WTC11 (cell line): ENCODE results near the gene LYRM2.

Source experiments
- AFF4 ChIP-seq: sonication (generic); formaldehyde crosslinking; IDR thresholded peaks from 2 replicates; pipeline ENCODE4 v1.8.1; 2023; ENCODE audit warnings: mild to moderate bottlenecking, missing genetic modification reagents, borderline replicate concordance
- CBFB ChIP-seq: sonication (generic); formaldehyde crosslinking; IDR thresholded peaks from 2 replicates; pipeline ENCODE4 v1.8.1; 2022; ENCODE audit warnings: mild to moderate bottlenecking, low read depth, missing genetic modification reagents
- CREB1 ChIP-seq: sonication (generic); formaldehyde crosslinking; IDR thresholded peaks from 2 replicates; pipeline ENCODE4 v1.8.0; 2023; ENCODE audit warnings: mild to moderate bottlenecking, missing genetic modification reagents
- CREM ChIP-seq: sonication (generic); formaldehyde crosslinking; IDR thresholded peaks from 2 replicates; pipeline ENCODE4 v1.8.1; 2022; ENCODE audit warnings: mild to moderate bottlenecking, missing genetic modification reagents, moderate library complexity
- CTCF ChIP-seq: fragments of 200-600 bp; IDR thresholded peaks from 2 replicates; pipeline ENCODE4 v1.8.0; 2022; ENCODE audit warnings: antibody characterized with exemption
- MXD4 ChIP-seq: fragments of 250-450 bp; sonication (Bioruptor Pico); IDR thresholded peaks from 2 replicates; pipeline ENCODE4 v1.8.0; 2021; ENCODE audit warnings: mild to moderate bottlenecking, moderate library complexity, borderline replicate concordance
- NR2C2 ChIP-seq: sonication (generic); formaldehyde crosslinking; IDR thresholded peaks from 2 replicates; pipeline ENCODE4 v1.8.0; 2022; ENCODE audit warnings: mild to moderate bottlenecking, missing genetic modification reagents
- TEAD4 ChIP-seq: sonication (generic); formaldehyde crosslinking; IDR thresholded peaks from 2 replicates; pipeline ENCODE4 v1.8.0; 2022; ENCODE audit warnings: mild to moderate bottlenecking, missing genetic modification reagents
- ZNF121 ChIP-seq: sonication (generic); formaldehyde crosslinking; IDR thresholded peaks from 2 replicates; pipeline ENCODE4 v1.8.0; 2023; ENCODE audit warnings: missing genetic modification reagents
- TF ChIP-seq, protein P1 (sequence below): sonication (generic); formaldehyde crosslinking; conservative IDR thresholded peaks from 2 replicates; pipeline ENCODE4 v1.8.1; 2022; ENCODE audit warnings: mild to moderate bottlenecking, missing genetic modification reagents
- TF ChIP-seq, protein P2 (sequence below): sonication (generic); formaldehyde crosslinking; IDR thresholded peaks from 2 replicates; pipeline ENCODE4 v1.8.0; 2023; ENCODE audit warnings: missing genetic modification reagents

GRCh38 chr6:89670935-89671565 is 32.5 kb upstream of the LYRM2 start:
- TF ChIP-seq, protein P1, sequence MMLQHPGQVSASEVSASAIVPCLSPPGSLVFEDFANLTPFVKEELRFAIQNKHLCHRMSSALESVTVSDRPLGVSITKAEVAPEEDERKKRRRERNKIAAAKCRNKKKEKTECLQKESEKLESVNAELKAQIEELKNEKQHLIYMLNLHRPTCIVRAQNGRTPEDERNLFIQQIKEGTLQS (CRISPR knock-in tag) = no peak
- TF ChIP-seq ZNF121 (no peak), CTCF (no peak), TEAD4 (CRISPR knock-in tag) (no peak), AFF4 (CRISPR knock-in tag) (no peak), MXD4 (no peak), CREM (no peak), CREB1 (CRISPR knock-in tag) (no peak), CBFB (CRISPR knock-in tag) (no peak), NR2C2 (CRISPR knock-in tag) (no peak)
- TF ChIP-seq, protein P2, sequence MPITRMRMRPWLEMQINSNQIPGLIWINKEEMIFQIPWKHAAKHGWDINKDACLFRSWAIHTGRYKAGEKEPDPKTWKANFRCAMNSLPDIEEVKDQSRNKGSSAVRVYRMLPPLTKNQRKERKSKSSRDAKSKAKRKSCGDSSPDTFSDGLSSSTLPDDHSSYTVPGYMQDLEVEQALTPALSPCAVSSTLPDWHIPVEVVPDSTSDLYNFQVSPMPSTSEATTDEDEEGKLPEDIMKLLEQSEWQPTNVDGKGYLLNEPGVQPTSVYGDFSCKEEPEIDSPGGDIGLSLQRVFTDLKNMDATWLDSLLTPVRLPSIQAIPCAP (CRISPR knock-in tag) = no peak
